LNCaP clone FGC (cell line): ENCODE results near the gene CDCA3.

Experiments
- DNase-seq: peaks from one replicate; pipeline ENCODE4 v3.0.0-alpha.2; 2011; ENCODE audit warnings: low read depth
- H3K4me3 ChIP-seq: 2 replicates; pipeline ENCODE4 v1.5.1; 2011; ENCODE audit warnings: mild to moderate bottlenecking, low read depth, low read length, control low read depth
- CTCF ChIP-seq: IDR thresholded peaks from 2 replicates; pipeline ENCODE4 v1.5.1; 2012; ENCODE audit warnings: mild to moderate bottlenecking; ENCODE audit not compliant: control insufficient read depth, insufficient read depth; ENCODE audit errors: extremely low read depth

CDCA3 gene

DNA sequence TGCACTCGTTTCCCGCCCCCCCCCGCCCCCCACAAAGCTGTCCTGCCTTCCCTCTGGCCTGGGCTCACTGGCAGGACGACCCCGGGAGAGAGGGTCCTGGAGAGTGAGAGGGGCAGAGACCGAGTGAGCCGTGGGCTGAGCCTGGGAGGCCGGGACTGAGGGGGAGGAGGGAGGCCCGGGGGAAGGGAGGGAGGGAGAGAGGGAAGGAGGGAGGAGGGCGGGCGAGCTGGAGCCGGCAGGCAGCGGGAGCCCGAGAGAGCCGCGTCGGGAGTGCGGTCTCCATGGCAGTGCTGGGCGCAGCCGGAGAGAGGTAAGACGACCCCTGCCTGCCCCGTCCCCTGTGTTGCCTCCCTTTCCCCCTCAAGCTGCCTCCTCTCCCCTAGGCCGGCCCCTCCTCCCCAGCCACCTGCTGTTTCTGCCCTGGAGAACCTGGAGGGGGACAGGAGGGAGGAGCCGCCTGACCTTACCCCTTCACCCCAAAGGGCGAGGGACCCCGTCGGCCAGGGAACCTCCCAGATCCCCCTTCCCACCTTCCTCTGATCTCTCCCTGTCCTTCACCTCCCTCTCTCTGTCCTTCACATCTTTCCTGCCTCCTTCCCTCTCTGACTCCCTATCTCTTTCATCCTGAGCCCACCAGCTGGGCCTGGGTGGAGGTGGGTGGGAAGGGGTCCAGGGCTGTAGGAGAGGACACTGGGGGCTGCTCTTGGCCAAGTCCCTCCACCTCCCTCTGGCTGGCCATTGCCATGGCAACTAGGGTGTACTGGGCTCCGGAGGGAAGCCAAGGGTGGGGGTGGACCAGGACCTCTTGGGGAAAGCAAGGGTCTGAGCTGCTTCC lies 29.3 kb downstream of the CDCA3 start, which contains the start of gene GPR162:
GPR162 (plus strand) TSS at position 231 of the 835 bp plus-strand sequence. CDS start 2,078 bp downstream, outside the sequence.
- no peak for TF ChIP-seq CTCF
- no peak for DNase-seq
- no peak within 1 kb of the TSS for H3K4me3 ChIP-seq

DNA sequence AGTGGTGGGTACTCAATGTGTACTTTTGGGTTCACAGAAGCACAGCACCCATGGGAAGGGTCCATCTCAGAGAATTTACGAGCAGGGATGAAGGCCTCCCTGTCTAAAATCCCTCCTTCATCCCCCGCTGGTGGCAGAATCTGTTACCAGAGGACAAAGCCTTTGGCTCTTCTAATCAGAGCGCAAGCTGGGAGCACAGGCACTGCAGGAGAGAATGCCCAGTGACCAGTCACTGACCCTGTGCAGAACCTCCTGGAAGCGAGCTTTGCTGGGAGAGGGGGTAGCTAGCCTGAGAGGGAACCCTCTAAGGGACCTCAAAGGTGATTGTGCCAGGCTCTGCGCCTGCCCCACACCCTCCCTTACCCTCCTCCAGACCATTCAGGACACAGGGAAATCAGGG lies 30.9 kb downstream of the CDCA3 start:
- no peak for DNase-seq
- TF ChIP-seq CTCF: no peak
- H3K4me3 ChIP-seq: no peak overlapping the region

- no peak for TF ChIP-seq CTCF
- H3K4me3 ChIP-seq: no peak overlapping the region
- no peak for DNase-seq
Measured at GRCh38 chr12:6819106-6820030, 31.7 kb downstream of the CDCA3 start.

- no peak overlapping the region for H3K4me3 ChIP-seq
- TF ChIP-seq CTCF: no peak
- no peak for DNase-seq
Measured at GRCh38 chr12:6818645-6819044, 32.4 kb downstream of the CDCA3 start.

DNA sequence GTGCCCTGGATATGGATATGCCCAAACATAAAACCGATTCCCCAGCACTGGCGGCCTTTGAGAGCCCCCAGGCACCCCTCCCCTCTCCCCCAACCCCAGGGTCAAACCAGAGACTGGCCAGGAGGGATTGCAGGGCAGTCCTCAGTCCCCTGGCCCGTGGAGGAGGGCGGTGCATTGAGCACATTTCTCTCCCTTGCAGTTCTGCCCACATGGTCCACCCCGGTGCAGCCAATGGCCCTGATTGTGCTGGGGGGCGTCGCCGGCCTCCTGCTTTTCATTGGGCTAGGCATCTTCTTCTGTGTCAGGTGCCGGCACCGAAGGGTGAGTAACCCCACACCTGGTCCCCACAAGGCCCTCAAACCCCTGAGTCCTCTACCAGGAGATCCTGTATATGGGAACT lies 32.9 kb downstream of the CDCA3 start:
- DNase-seq: no peak
- H3K4me3 ChIP-seq: no peak overlapping the region
- no peak for TF ChIP-seq CTCF

- no peak overlapping the region for H3K4me3 ChIP-seq
- no peak for TF ChIP-seq CTCF
- no peak for DNase-seq
Measured at GRCh38 chr12:6817662-6818157, 33.4 kb downstream of the CDCA3 start.
